ENCODE results near the gene ADGRB2. TPM values are rescaled to one million over a fixed set of nuclear protein-coding genes. Genes with fewer than 3 reads are reported as not detected.

Gene ADGRB2
- total RNA-seq, 1 experiment from 2014 or later, result 1.5 TPM

DNA sequence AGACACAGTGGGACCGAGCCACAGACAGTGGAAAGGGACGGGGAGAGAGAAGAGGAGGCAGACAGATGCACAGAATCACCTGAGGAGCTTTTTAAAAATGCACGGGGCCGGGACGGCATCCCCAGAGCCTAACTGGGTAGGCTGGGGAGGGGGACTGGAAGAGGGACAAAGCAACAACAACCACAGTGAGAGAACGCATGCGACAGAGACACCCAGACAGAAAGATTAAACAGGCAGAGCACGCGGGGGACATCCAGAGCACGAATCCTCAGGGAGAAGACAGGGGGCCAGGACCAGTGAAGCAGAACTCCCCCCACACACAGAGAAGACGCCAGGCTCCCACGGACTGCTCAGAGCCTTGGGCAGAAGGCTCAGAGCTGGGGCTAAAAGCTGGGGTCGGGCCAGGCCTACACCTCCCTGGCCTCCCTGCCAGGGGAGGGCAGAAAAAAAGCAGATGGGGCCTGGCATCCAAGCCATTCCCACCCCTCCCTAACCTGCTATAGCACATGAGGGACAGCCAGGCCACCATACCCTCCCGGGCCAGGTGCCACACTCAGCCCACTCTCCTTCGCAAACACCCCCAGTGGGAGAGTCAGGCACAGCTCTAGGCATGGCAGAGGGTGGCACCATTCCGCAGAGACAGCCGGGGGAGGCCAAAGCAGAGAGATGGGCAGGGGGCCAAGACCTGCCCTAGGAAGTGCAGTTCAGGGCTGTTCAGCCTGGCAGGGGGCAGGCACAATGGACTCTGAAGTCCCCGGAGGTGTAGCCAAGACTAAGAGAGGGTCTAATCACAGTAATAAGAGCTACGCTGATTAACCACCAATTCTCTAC is 30.5 kb downstream of the ADGRB2 start:
- intact Hi-C loops (cut with micrococcal nuclease), result no loop called here
- ChIA-PET CTCF (interaction anchor here (0.6 to 1.5 kb wide), 4 partner anchors 12 to 850 kb away, joined by 3 to 8 read pairs (median 4); no protein-coding TSS in a partner anchor), POLR2A (interaction anchor here (0.9 to 1.6 kb wide), 4 partner anchors 7 to 89 kb away, joined by 3 read pairs; partner anchors contain the start of gene PEF1)
- TF ChIP-seq, protein P1, sequence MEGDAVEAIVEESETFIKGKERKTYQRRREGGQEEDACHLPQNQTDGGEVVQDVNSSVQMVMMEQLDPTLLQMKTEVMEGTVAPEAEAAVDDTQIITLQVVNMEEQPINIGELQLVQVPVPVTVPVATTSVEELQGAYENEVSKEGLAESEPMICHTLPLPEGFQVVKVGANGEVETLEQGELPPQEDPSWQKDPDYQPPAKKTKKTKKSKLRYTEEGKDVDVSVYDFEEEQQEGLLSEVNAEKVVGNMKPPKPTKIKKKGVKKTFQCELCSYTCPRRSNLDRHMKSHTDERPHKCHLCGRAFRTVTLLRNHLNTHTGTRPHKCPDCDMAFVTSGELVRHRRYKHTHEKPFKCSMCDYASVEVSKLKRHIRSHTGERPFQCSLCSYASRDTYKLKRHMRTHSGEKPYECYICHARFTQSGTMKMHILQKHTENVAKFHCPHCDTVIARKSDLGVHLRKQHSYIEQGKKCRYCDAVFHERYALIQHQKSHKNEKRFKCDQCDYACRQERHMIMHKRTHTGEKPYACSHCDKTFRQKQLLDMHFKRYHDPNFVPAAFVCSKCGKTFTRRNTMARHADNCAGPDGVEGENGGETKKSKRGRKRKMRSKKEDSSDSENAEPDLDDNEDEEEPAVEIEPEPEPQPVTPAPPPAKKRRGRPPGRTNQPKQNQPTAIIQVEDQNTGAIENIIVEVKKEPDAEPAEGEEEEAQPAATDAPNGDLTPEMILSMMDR (IDR thresholded peaks at IDR 0.05; ENCODE audit: unreplicated experiment), result no peak
- H3K27ac Mint-ChIP-seq (ENCODE audit: low read depth, unreplicated experiment), result no peak overlapping the region
- H3K4me1 Mint-ChIP-seq (ENCODE audit: insufficient read depth, unreplicated experiment), result peaks cover 12% of the 10 kb centered on the region
- BruUV-seq (replicated peaks), result no TSS peak
- H3K36me3 Mint-ChIP-seq (ENCODE audit: insufficient read depth, unreplicated experiment), result peaks cover 12% of the 10 kb centered on the region
- H3K9me3 Mint-ChIP-seq (ENCODE audit: unreplicated experiment), result no peaks in the 10 kb centered on the region
- H3K27me3 Mint-ChIP-seq (ENCODE audit: insufficient read depth, unreplicated experiment), result no peaks in the 10 kb centered on the region
- no peak for DNase-seq (ENCODE audit: unreplicated experiment)
- H3K4me3 Mint-ChIP-seq (ENCODE audit: unreplicated experiment), result no peak overlapping the region

DNA sequence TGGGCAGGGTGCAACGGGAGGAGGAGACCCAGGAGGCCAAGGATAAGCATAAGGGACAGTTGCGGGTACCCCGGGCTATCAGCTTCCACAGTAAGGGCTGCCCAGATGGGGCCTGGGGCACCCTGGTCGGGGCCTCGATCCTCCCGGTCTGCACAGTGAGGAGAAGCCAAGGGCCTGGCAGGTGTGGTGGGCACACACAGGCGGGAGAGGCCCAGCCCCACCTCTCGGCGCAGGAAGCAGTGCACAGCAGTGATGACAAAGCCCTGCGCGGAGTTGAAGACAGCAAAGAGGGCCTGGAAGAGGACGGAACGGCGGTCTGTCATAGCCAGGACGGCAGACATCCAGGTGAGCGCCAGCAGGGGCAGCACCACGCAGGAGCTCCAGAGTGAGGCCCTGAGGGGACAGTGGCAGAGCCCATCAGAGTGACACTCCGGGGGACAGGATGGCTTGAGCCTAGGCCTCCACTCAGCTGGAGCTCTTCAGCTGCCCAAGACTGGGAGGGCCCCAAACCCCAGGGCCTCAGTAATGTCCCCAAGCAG is 31.3 kb downstream of the ADGRB2 start:
- TF ChIP-seq, protein P1 (IDR thresholded peaks at IDR 0.05; ENCODE audit: unreplicated experiment), result no peak
- H3K27ac Mint-ChIP-seq (ENCODE audit: low read depth, unreplicated experiment), result no peak overlapping the region
- H3K27me3 Mint-ChIP-seq (ENCODE audit: insufficient read depth, unreplicated experiment), result no peaks in the 10 kb centered on the region
- no TSS peak for BruUV-seq (replicated peaks)
- H3K4me1 Mint-ChIP-seq (ENCODE audit: insufficient read depth, unreplicated experiment), result peaks cover 12% of the 10 kb centered on the region
- peaks cover 12% of the 10 kb centered on the region for H3K36me3 Mint-ChIP-seq (ENCODE audit: insufficient read depth, unreplicated experiment)
- intact Hi-C loops (cut with micrococcal nuclease), result no loop called here
- no peak overlapping the region for H3K4me3 Mint-ChIP-seq (ENCODE audit: unreplicated experiment)
- ChIA-PET POLR2A (no interaction called here), CTCF (interaction anchor here (0.6 kb wide), 1 partner anchor 67 kb away, joined by 5 read pairs; no protein-coding TSS in a partner anchor)
- no peaks in the 10 kb centered on the region for H3K9me3 Mint-ChIP-seq (ENCODE audit: unreplicated experiment)
- no peak for DNase-seq (ENCODE audit: unreplicated experiment)

- Mint-ChIP-seq H3K4me1 (ENCODE audit: insufficient read depth, unreplicated experiment) (peaks cover 12% of the 10 kb centered on the region), H3K4me3 (ENCODE audit: unreplicated experiment) (no peak overlapping the region), H3K36me3 (ENCODE audit: insufficient read depth, unreplicated experiment) (peaks cover 10% of the 10 kb centered on the region), H3K27me3 (ENCODE audit: insufficient read depth, unreplicated experiment) (no peaks in the 10 kb centered on the region), H3K27ac (ENCODE audit: low read depth, unreplicated experiment) (no peak overlapping the region), H3K9me3 (ENCODE audit: unreplicated experiment) (no peaks in the 10 kb centered on the region)
- ChIA-PET POLR2A (no interaction called here), CTCF (interaction anchor here (1.1 kb wide), 1 partner anchor 183 kb away, joined by 3 read pairs; no protein-coding TSS in a partner anchor)
- TF ChIP-seq, protein P1 (IDR thresholded peaks at IDR 0.05; ENCODE audit: unreplicated experiment), result no peak
- intact Hi-C loops (cut with micrococcal nuclease), result no loop called here
- DNase-seq (ENCODE audit: unreplicated experiment), result no peak
- BruUV-seq (replicated peaks), result no TSS peak
These were observed 31.8 kb downstream of the ADGRB2 start for GRCh38 chr1:31732343-31732742.

DNA sequence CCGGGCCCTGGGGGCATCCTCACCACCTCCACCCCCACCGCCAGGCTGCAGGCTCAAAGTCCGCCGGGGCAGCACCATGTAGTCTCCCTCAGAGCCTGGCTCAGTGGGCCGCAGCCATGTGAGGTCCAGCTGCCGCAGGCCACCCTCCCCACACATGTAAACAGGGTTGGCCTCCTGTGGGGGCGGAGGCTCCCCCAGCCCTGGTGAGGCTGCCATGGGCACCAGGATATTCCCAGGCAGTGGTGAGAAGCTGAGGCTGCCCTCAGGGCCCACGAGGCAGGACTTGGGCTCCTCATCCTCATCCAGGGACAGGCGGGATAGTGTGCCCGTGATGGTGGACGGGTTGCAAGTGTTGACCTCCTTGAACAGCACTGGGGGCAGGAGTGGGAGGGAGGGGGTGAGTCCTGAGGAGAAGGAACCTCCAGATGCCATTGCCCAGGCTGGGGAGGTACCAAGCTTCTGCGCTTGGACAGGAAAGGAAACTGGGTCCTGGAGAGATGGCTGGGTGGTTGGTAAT is 33.0 kb downstream of the ADGRB2 start:
- Mint-ChIP-seq H3K4me3 (ENCODE audit: unreplicated experiment) (no peak overlapping the region), H3K27ac (ENCODE audit: low read depth, unreplicated experiment) (no peak overlapping the region), H3K9me3 (ENCODE audit: unreplicated experiment) (no peaks in the 10 kb centered on the region), H3K27me3 (ENCODE audit: insufficient read depth, unreplicated experiment) (no peaks in the 10 kb centered on the region), H3K36me3 (ENCODE audit: insufficient read depth, unreplicated experiment) (peaks cover 6% of the 10 kb centered on the region), H3K4me1 (ENCODE audit: insufficient read depth, unreplicated experiment) (no peaks in the 10 kb centered on the region)
- DNase-seq (ENCODE audit: unreplicated experiment), result no peak
- ChIA-PET POLR2A (no interaction called here), CTCF (interaction anchor here (0.6 to 1.1 kb wide), 2 partner anchors 64 to 182 kb away, joined by 3 read pairs; no protein-coding TSS in a partner anchor)
- TF ChIP-seq, protein P1 (IDR thresholded peaks at IDR 0.05; ENCODE audit: unreplicated experiment), result no peak
- BruUV-seq (replicated peaks), result no TSS peak
- intact Hi-C loops (cut with micrococcal nuclease), result no loop called here
